ENCODE results near the gene OR1I1.

Gene OR1I1

GRCh38 chr19:15099017-15099582, 17.1 kb downstream of the OR1I1 start:
- no peak for DNase-seq

- DNase-seq: peak in 1 of 3 experiments; percentile 39
Observed at GRCh38 chr19:15101479-15102082, 19.6 kb downstream of the OR1I1 start.

GRCh38 chr19:15104003-15104402, 22.0 kb downstream of the OR1I1 start:
- no peak for DNase-seq

GRCh38 chr19:15104411-15104810, 22.4 kb downstream of the OR1I1 start:
- no peak for DNase-seq

DNA sequence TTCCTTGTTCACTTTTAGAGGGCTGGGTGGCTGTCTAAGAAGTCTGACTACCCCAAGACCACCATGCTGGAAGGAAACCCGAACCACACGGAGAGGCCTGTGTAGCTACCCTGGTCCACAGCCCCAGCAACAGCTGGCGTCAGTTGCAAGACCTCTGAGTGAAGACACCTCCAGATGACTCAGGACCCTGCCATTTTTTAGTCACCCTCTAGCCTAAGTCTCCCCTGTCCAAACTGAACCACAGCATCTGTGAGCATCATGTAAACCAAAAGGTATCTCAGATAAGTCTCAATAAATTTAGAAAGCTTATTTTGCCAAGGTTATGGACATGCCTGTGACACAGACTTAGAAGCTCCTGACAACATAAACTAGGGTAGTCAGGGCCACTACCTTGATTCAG, 23.0 kb downstream of the OR1I1 start:
- no peak for DNase-seq

- DNase-seq: no peak
Observed at GRCh38 chr19:15107061-15108010, 25.3 kb downstream of the OR1I1 start, which contains the start of gene SYDE1. Gene SYDE1 (plus strand): TSS chr19:15107401. CDS start chr19:15107434, 33 bp downstream.

- DNase-seq: no peak
Observed at GRCh38 chr19:15108145-15108844, 26.3 kb downstream of the OR1I1 start.

DNA sequence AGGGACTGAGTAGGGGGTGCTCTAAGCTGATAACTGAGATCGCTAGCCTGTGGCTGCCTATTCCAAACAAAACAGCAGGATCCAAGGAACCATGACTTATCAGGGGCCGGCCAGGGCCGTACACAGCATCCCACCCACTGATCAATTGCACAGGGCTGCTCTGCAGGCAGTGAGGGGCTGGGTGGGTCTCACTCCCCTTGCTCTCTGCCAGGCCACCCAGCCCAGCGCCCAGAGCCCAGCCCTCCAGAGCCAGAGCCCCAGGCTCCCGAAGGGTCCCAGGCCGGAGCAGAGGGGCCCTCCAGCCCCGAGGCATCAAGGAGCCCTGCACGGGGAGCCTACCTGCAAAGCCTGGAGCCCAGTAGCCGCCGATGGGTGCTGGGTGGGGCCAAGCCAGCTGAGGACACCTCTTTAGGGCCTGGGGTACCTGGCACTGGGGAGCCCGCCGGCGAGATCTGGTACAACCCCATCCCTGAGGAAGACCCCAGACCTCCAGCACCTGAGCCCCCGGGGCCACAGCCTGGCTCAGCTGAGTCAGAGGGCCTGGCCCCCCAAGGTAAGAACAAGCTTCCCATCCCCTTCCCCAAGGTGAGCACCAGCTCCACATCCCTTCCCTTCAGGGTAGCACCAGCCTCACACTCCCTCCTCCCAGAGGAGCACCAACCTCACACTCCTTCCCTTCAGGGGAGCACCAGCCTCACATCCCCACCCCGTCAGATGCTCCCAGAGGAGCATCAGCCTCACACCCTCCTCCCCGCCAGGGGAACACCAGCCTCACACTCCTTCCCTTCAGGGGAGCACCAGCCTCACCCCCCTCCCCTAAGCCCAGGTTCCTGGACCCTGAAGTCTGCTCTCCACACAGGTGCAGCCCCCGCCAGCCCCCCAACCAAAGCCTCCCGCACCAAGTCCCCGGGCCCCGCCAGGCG, 27.1 kb downstream of the OR1I1 start:
- DNase-seq: no peak

- DNase-seq: no peak
Observed at GRCh38 chr19:15109768-15110417, 27.9 kb downstream of the OR1I1 start.

GRCh38 chr19:15110418-15110815, 28.4 kb downstream of the OR1I1 start:
- no peak for DNase-seq

- no peak for DNase-seq
Observed at GRCh38 chr19:15111758-15112157, 29.7 kb downstream of the OR1I1 start.

GRCh38 chr19:15112385-15112784, 30.4 kb downstream of the OR1I1 start:
- DNase-seq: no peak

DNA sequence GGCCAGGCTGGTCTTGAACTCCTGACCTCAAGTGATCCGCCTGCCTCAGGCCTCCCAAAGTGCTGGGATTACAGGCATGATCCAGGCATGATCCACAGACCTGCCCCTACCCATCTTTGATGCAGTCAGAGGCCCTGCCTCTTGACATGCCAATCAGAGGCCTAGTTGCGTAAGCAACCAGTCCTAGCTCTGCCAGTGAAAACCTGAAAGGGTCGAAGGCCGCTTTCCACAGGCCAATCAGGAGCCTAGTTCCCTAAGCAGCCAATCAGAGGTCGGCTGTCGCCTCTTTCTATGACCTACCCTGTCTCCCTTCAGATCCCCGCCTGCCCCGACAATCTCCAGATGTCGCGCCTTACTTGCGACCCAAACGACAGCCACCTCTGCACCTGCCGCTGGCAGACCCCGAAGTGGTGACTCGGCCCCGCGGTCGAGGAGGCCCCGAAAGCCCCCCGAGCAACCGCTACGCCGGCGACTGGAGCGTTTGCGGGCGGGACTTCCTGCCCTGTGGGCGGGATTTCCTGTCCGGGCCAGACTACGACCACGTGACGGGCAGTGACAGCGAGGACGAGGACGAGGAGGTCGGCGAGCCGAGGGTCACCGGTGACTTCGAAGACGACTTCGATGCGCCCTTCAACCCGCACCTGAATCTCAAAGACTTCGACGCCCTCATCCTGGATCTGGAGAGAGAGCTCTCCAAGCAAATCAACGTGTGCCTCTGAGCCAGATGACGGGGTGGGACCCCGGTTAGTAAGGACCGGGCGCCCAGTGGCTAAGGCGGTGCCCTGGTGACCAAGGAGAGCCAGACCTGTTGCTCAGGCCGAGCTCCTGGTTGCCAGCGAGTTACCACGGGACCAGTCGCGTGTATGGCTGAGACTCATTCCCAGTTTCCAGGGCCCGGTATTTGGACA, 31.5 kb downstream of the OR1I1 start:
- no peak for DNase-seq

- no peak for DNase-seq
Observed at GRCh38 chr19:15114153-15114540, 32.1 kb downstream of the OR1I1 start.

GRCh38 chr19:15115080-15115479, 33.1 kb downstream of the OR1I1 start:
- no peak for DNase-seq

DNA sequence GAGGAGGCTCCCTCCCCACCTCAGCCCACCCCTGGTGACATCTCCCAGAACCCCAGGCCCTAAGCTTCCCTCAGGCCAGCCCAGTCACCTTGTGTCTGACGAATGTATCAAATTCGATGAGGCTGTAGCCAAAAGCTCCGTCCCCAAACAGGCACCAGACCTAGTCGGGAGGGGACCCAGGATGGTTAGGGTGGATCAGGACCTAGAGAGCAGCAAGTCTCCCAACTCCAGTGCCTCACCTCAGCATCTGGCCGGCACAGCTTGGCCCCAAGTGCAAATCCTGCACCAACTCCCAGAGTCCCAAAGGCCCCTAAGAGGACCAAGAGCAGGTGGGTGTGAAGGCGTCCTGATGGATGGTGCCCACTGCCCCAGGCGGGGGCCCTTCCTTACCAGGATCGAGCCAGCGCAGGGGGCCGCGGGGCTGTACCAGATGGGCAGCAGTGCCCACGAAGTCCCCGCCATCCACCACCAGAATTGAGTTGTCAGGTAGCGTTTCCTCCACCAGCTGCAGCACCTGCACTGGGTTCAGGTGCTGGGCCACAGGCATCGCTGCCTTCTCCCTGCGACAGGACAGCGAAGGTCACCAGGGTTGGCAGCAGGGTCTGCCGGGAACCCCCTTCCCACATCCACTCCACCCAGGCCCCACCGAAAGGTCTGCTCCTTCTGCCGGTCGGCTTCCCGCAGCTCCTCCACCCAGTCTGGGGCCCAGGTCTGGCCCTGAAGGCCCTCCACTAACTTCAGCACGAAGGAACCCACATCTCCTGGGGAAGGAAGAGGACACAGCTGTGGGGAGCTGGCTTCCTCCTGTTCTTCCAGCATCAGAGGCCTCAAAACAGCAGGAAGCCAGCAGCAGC, 34.0 kb downstream of the OR1I1 start:
- DNase-seq: no peak

- no peak for DNase-seq
Observed at GRCh38 chr19:15116856-15117255, 34.8 kb downstream of the OR1I1 start.

GRCh38 chr19:15118248-15118647, 36.2 kb downstream of the OR1I1 start:
- DNase-seq: no peak

GRCh38 chr19:15118789-15119494, 36.9 kb downstream of the OR1I1 start:
- no peak for DNase-seq

Data from NCI-H1417 (cell line).